AG08396 (cell line): ENCODE measurements around the gene TMIE.

Experiments used
- DNase-seq: peaks from one replicate; pipeline ENCODE4 v3.0.0; 2012; ENCODE audit warnings: low spot score, mixed read lengths

The TMIE gene, protein sequence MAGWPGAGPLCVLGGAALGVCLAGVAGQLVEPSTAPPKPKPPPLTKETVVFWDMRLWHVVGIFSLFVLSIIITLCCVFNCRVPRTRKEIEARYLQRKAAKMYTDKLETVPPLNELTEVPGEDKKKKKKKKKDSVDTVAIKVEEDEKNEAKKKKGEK

GRCh38 chr3:46701181-46701939, at the start of gene TMIE:
TMIE (plus strand) TSS chr3:46701392; CDS start chr3:46701488, 96 bp downstream.
- DNase-seq, result peak; percentile 52

DNA sequence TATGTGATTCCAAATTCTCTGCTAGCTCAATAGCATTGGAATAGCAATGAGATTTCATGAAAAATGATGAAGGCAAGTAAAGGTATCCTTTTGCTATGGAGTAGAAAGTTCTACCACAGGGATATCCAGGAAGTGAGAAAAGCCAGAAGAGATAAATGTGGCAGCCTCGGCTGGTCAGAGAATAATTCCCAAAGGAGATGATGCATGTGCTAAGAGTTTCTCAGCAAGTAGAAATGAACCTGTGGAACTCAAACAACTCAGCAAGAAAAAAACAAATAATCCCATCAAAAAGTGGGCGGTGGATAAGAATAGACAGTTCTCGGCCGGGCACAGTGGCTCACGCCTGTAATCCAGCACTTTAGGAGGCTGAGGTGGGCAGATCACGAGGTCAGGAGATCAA, 45.9 kb upstream of the TMIE start:
- DNase-seq, result no peak

GRCh38 chr3:46656778-46657556, 44.2 kb upstream of the TMIE start:
- DNase-seq, result no peak

- no peak for DNase-seq
Measured at GRCh38 chr3:46659285-46659684, 41.9 kb upstream of the TMIE start.

DNA sequence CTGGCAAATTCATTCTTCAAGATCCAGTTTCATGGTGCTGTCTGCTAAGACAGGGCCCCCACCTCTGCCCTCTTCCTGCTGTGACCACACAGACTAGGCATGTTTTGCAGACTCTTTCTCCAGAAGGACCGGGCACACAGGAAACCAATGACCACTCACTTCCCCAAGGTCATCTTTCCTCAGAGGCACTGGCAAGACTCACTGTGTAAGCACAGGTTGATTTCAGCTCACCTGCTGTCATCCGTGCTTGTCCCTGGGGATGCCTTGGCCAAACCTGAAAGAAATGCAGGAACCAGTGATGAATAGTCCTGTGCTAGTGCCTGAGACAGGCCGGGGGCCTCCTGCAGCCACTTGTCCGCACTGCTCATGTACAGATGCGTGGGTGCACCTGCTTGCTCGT, 41.2 kb upstream of the TMIE start:
- no peak for DNase-seq

- no peak for DNase-seq
Measured at GRCh38 chr3:46660543-46661523, 40.4 kb upstream of the TMIE start.

DNA sequence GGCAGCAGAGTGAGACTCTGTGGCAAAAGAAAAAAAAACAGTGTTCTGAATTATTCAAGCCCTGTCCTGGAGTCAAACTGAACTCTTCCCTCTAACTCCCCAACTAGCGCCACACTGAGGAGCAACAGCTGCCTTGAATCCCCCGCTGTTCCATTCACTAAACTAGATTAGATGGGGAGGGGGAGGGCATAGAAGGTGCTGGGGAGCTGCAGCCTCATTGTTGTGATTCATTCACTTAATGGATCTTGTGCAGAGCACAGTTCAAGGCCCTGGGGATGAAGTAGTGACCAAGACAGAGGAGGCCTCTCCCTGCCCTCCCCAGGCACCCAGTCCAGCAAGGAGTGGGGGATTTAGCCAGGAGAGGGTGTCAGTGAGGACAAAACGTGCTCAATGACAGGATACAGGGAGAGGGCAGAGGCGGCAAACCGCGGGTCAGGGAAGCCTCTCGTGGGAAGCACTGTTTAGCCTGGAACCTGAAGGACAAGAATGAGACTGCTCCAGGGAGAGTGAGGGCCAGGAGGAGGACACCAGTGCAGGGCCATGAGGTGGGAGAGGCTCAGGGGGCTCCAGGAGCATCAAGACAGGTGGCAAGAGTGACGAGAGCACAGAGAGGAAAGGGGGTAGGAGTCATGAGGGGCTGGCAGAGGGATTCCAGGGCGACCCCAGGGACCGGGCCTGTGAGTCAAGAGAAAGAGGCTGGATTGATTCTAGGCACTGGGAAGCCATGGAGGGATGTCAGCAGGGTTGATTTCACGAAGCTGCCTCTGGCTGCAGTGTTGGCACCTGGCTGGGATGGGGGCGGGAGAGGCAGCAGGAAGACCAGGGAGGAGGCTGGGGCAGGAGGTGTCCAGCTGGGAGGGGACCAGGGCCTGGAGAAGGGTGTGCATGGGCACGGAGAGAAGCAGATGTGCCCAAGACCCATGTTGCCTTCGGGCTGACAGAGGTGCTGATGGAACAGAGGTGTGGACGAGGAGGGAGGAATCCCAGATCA, 39.1 kb upstream of the TMIE start:
- peak; percentile 3 for DNase-seq

- peak; percentile 54 for DNase-seq
Measured at GRCh38 chr3:46662771-46663551, 38.2 kb upstream of the TMIE start.

DNA sequence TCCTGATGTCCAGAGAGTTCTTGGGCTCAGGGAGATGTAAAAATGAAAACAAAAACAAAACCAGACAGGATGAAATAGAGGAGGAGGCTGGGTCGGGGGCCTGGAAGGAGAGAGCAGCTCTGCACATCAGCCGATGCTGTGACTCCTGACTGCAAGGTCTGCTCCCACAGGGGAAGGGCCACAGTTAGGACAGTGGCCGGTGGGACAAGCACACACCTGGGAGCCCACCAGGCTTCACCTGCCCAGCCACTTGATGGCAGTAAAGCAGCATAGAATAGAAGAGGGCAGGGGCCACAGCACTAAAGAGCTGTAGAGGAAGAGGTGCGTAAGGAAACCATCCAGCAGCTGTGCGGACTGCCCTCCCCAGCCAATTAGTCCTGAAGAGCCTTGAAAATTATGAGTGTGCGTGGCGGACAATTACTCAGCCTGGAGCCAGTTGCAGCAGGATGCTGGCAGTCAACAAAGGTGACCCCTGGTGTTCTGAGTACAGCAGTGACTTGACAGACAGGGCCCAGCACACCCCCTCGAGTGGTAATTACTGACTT, 37.5 kb upstream of the TMIE start:
- DNase-seq, result peak; percentile 9

GRCh38 chr3:46664188-46664970, 36.8 kb upstream of the TMIE start:
- DNase-seq, result peak; percentile 2

GRCh38 chr3:46664971-46665762, 36.0 kb upstream of the TMIE start:
- DNase-seq, result peak; percentile 2

DNA sequence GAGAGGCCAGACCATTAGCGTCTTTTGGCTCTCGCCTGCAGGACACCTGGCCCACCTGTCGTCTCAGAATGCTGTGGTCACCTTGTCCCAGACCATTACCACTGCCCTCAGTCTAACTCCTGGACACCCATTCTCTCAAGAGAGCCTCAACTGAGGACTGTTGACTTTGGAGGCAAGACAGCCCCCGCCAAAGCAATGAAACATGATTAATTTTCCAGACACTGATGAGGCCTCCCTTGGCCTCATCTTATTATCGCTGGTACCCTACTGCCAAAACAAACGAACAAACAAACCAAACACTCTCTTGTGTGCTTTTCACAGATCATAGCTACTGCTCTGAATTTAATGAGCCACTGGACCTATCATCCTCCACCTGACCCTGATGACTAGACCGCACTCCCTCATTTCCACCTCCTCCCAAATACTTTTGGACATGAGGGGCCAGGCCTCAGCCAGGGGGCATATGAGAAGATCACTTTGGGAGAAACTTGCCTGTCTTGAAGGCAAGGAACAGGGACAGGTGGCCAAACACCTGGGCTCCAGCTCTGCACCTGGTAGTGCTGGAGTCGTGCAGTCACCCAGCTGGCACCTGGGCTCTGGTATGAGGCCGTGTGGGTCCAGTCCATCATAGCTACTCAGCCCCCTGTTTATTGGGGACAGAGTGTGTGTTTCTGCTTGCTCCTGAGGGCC, 35.3 kb upstream of the TMIE start:
- no peak for DNase-seq

DNA sequence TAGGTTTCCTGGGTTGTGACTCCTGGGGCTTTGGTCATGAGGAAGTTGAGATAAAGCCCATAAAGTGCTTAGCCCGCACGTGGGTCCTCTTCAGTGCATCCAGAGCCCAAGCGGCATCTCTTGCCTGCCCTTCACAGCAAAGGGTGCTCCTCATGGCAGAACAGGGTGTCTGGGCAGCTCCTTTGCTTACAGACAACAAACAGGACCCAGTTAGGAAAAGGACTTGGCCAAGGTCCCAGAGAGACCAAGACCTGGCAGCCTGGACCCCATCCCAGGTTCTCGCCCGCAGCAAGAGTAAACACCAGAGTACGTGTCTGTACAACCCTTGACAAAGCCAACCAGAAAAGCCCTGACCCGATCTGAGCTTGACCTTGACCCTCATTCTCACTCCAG, 34.7 kb upstream of the TMIE start:
- DNase-seq, result peak; percentile 5

GRCh38 chr3:46667061-46667621, 34.1 kb upstream of the TMIE start:
- peak; percentile 4 for DNase-seq

DNA sequence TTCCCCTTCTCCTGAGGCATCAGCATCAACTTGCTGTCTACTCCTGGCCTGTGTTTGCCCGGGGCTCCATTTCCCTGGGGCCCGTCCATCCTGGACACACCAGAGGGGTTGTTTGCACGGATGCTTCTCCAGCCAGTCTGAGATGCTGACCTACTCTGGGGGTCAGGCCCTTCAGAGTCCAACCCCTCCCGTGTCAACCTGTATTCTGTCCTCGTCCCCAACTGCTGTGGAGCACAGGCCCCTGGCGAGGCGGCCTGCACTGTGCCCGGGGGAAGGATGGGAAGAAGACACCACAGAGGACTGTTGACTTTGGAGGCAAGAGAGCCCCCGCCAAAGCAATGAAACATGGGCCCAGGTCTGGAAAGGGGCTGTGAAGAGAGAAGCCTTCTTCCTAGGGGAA, 33.5 kb upstream of the TMIE start:
- DNase-seq, result no peak

- DNase-seq, result no peak
Measured at GRCh38 chr3:46668116-46668515, 33.1 kb upstream of the TMIE start.

GRCh38 chr3:46668591-46668990, 32.6 kb upstream of the TMIE start:
- DNase-seq, result peak; percentile 3
